ENCODE data around the gene EFNA5. TPM values are rescaled to one million over a fixed set of nuclear protein-coding genes. Genes with fewer than 3 reads are reported as not detected.
A peak's percentile ranks its signal among the peaks of the same experiment; 100 is the strongest.

The EFNA5 gene
- total RNA-seq, 1 experiment from 2014 or later, result 0.22 TPM

- CTCF ChIA-PET, result no interaction called here
- no peaks in the 10 kb centered on the region for H3K79me2 ChIP-seq (ENCODE audit: insufficient read depth, low read length)
- POLR2A ChIA-PET, result no interaction called here
- H3K4me3 ChIP-seq (replicated peaks in 1 of 2; ENCODE audit: low read depth in 1 of 2, low read length in 2 of 2), result no peak overlapping the region
- RAD21 ChIA-PET (ENCODE audit: low non-redundant PET in 1 of 2, low total read pairs in 2 of 2, uncharacterized antibody in 2 of 2, unreplicated experiment in 2 of 2), result no interaction called here
- peak overlapping the region; percentile 26 for H2AFZ ChIP-seq (ENCODE audit: low read depth, low read length, poor library complexity, severe bottlenecking)
- intact Hi-C loops (cut with micrococcal nuclease), result no loop called here
- H3K27ac ChIP-seq (ENCODE audit: low read depth, low read length), result no peak overlapping the region
- TF ChIP-seq CTCF (IDR thresholded peaks at IDR 0.05 in 2 of 3, conservative IDR thresholded peaks at IDR 0.05 in 1 of 3; ENCODE audit: borderline replicate concordance in 1 of 3, insufficient read depth in 1 of 3, low read depth in 2 of 3, low read length in 2 of 3) (no peak), ELF1 (IDR thresholded peaks at IDR 0.05; ENCODE audit: borderline replicate concordance, low read depth) (no peak), YY1 (IDR thresholded peaks at IDR 0.05; ENCODE audit: extremely low read depth, insufficient replicate concordance, low read depth, low read length) (no peak), JUND (IDR thresholded peaks at IDR 0.05) (0 out of 2 replicates have a peak, but pooled peaks have one; percentile 30), POLR2A (IDR thresholded peaks at IDR 0.05; ENCODE audit: borderline replicate concordance, extremely low read depth, insufficient read depth, insufficient read length) (no peak), SIN3A (IDR thresholded peaks at IDR 0.05; ENCODE audit: low read depth) (no peak), SP1 (IDR thresholded peaks at IDR 0.05; ENCODE audit: low read depth) (peak; percentile 20; the same call in 1 of the 2 replicates), POLR2AphosphoS5 (IDR thresholded peaks at IDR 0.05; ENCODE audit: low read depth, low read length) (no peak), TCF7L2 (IDR thresholded peaks at IDR 0.05; ENCODE audit: borderline replicate concordance, extremely low read depth, insufficient read depth, insufficient read length) (peak; percentile 32), CEBPB (IDR thresholded peaks at IDR 0.05; ENCODE audit: low read depth) (no peak), EGR1 (IDR thresholded peaks at IDR 0.05; ENCODE audit: low read depth) (no peak), CBX3 (IDR thresholded peaks at IDR 0.05; ENCODE audit: low read depth) (no peak), SRF (IDR thresholded peaks at IDR 0.05; ENCODE audit: low read depth) (no peak), FOSL1 (IDR thresholded peaks at IDR 0.05; ENCODE audit: low read depth) (peak; percentile 22; the same call in 1 of the 2 replicates), ZFX (IDR thresholded peaks at IDR 0.05) (no peak)
- TF ChIP-seq, protein P1, sequence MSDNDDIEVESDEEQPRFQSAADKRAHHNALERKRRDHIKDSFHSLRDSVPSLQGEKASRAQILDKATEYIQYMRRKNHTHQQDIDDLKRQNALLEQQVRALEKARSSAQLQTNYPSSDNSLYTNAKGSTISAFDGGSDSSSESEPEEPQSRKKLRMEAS (IDR thresholded peaks at IDR 0.05), result no peak
- TF ChIP-seq, protein P2, sequence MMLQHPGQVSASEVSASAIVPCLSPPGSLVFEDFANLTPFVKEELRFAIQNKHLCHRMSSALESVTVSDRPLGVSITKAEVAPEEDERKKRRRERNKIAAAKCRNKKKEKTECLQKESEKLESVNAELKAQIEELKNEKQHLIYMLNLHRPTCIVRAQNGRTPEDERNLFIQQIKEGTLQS (IDR thresholded peaks at IDR 0.05), result no peak
- TF ChIP-seq, protein P3, sequence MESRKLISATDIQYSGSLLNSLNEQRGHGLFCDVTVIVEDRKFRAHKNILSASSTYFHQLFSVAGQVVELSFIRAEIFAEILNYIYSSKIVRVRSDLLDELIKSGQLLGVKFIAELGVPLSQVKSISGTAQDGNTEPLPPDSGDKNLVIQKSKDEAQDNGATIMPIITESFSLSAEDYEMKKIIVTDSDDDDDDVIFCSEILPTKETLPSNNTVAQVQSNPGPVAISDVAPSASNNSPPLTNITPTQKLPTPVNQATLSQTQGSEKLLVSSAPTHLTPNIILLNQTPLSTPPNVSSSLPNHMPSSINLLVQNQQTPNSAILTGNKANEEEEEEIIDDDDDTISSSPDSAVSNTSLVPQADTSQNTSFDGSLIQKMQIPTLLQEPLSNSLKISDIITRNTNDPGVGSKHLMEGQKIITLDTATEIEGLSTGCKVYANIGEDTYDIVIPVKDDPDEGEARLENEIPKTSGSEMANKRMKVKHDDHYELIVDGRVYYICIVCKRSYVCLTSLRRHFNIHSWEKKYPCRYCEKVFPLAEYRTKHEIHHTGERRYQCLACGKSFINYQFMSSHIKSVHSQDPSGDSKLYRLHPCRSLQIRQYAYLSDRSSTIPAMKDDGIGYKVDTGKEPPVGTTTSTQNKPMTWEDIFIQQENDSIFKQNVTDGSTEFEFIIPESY (IDR thresholded peaks at IDR 0.05; ENCODE audit: extremely low read depth, insufficient replicate concordance, low read length), result no peak
- TF ChIP-seq, protein P4, sequence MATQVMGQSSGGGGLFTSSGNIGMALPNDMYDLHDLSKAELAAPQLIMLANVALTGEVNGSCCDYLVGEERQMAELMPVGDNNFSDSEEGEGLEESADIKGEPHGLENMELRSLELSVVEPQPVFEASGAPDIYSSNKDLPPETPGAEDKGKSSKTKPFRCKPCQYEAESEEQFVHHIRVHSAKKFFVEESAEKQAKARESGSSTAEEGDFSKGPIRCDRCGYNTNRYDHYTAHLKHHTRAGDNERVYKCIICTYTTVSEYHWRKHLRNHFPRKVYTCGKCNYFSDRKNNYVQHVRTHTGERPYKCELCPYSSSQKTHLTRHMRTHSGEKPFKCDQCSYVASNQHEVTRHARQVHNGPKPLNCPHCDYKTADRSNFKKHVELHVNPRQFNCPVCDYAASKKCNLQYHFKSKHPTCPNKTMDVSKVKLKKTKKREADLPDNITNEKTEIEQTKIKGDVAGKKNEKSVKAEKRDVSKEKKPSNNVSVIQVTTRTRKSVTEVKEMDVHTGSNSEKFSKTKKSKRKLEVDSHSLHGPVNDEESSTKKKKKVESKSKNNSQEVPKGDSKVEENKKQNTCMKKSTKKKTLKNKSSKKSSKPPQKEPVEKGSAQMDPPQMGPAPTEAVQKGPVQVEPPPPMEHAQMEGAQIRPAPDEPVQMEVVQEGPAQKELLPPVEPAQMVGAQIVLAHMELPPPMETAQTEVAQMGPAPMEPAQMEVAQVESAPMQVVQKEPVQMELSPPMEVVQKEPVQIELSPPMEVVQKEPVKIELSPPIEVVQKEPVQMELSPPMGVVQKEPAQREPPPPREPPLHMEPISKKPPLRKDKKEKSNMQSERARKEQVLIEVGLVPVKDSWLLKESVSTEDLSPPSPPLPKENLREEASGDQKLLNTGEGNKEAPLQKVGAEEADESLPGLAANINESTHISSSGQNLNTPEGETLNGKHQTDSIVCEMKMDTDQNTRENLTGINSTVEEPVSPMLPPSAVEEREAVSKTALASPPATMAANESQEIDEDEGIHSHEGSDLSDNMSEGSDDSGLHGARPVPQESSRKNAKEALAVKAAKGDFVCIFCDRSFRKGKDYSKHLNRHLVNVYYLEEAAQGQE (IDR thresholded peaks at IDR 0.05; ENCODE audit: low read depth), result no peak
- H4K20me1 ChIP-seq (ENCODE audit: insufficient read depth), result no peaks in the 10 kb centered on the region
- H3K27me3 ChIP-seq (ENCODE audit: insufficient read depth, low read length), result no peaks in the 10 kb centered on the region
- H3K4me1 ChIP-seq (ENCODE audit: control insufficient read depth in 1 of 2, insufficient read depth in 2 of 2, low read length in 2 of 2), result peaks cover 0 to 11% of the 10 kb centered on the region in 2 experiments; a peak in 2 of 4 replicates
- peak; percentile 90 for ATAC-seq
- peak overlapping the region; percentile 13; the same call in 1 of the 2 replicates for H3K4me2 ChIP-seq (ENCODE audit: low read length)
- no peak overlapping the region for H3K9ac ChIP-seq (ENCODE audit: low read length)
- 0 out of 2 replicates have a peak, but pooled peaks cover 2% of the 10 kb centered on the region for H3K9me2 ChIP-seq (ENCODE audit: insufficient read depth)
- H3K9me3 ChIP-seq (ENCODE audit: control insufficient read depth in 1 of 2, insufficient read depth in 1 of 2, low read depth in 1 of 2, low read length in 2 of 2), result no peaks in the 10 kb centered on the region
- DNase-seq (ENCODE audit: low read depth, low spot score), result peak; percentile 45
- no TSS peak for BruUV-seq (replicated peaks)
- no peaks in the 10 kb centered on the region for H3K36me3 ChIP-seq (ENCODE audit: control insufficient read depth in 1 of 2, insufficient read depth in 2 of 2, low read length in 2 of 2)
Measured at GRCh38 chr5:107337281-107337680, 333.5 kb downstream of the EFNA5 start.
